ENCODE data around the gene ABCB11. TPM values are rescaled to one million over a fixed set of nuclear protein-coding genes. Genes with fewer than 3 reads are reported as not detected.

The ABCB11 gene
- polyA plus RNA-seq, 3 donors, result not detected

GRCh38 chr2:168995744-168996143 lies 35.4 kb downstream of the ABCB11 start:
- no peak overlapping the region for H2AFZ ChIP-seq (ENCODE audit: insufficient read depth, low read depth, low read length, poor library complexity, severe bottlenecking)
- intact Hi-C loops (cut with micrococcal nuclease), result no loop called here

GRCh38 chr2:168993538-168993937 lies 37.6 kb downstream of the ABCB11 start:
- peaks cover 29 to 43% of the 10 kb centered on the region in 2 donors for H3K4me1 ChIP-seq (ENCODE audit: control insufficient read depth in 1 of 2, insufficient read depth in 2 of 2, low read length in 2 of 2)
- peaks cover 0 to 1% (median 0%) of the 10 kb centered on the region in 7 donors for H3K9me3 Mint-ChIP-seq
- H3K27ac ChIP-seq (ENCODE audit: low read depth in 1 of 2, low read length in 2 of 2), result no peak overlapping the region
- no peak overlapping the region for H3K4me3 ChIP-seq (replicated peaks in 1 of 3; ENCODE audit: low read depth in 2 of 3, low read length in 3 of 3)
- H3K79me2 ChIP-seq (ENCODE audit: insufficient read depth, low read length), result no peaks in the 10 kb centered on the region
- intact Hi-C loops (cut with micrococcal nuclease), result no loop called here
- H3K4me2 ChIP-seq (replicated peaks; ENCODE audit: extremely low read depth, low read length, poor library complexity, severe bottlenecking), result peak overlapping the region; percentile 1
- H3K27me3 Mint-ChIP-seq (ENCODE audit: low read depth in 3 of 3), result peaks cover 0 to 5% (median 1%) of the 10 kb centered on the region in 3 donors
- no peaks in the 10 kb centered on the region for H3K36me3 ChIP-seq (replicated peaks in 1 of 2; ENCODE audit: control insufficient read depth in 1 of 2, insufficient read depth in 2 of 2, low read length in 2 of 2)
- H3K4me3 Mint-ChIP-seq, result no peak overlapping the region
- WGBS (ENCODE audit: insufficient coverage), result no CpG with 5 or more reads among the region's 3 CpGs
- H3K4me1 Mint-ChIP-seq, result peaks cover 39% of the 10 kb centered on the region
- H3K27ac Mint-ChIP-seq, result no peak overlapping the region
- no peak for DNase-seq
- TF ChIP-seq CTCF (IDR thresholded peaks at IDR 0.05), result no peak
- no peaks in the 10 kb centered on the region for H3K9me3 ChIP-seq (replicated peaks in 1 of 2; ENCODE audit: control insufficient read depth in 1 of 2, insufficient read depth in 1 of 2, low read length in 2 of 2)
- H2AFZ ChIP-seq (ENCODE audit: insufficient read depth, low read depth, low read length, poor library complexity, severe bottlenecking), result no peak overlapping the region
- no peak overlapping the region for H3K9ac ChIP-seq (ENCODE audit: insufficient read depth, low read length, poor library complexity, severe bottlenecking)
- H3K27me3 ChIP-seq (ENCODE audit: control insufficient read depth in 2 of 2, insufficient read depth in 2 of 2, low read length in 2 of 2), result peaks cover 0 to 2% of the 10 kb centered on the region in 2 donors
- no peaks in the 10 kb centered on the region for H4K20me1 ChIP-seq (ENCODE audit: insufficient read depth, low read length)
- no peaks in the 10 kb centered on the region for H3K36me3 Mint-ChIP-seq

More at GRCh38 chr2:168995744-168996143, 35.4 kb downstream of the ABCB11 start:
- no peak overlapping the region for H3K4me3 ChIP-seq (replicated peaks in 1 of 3; ENCODE audit: low read depth in 2 of 3, low read length in 3 of 3)
- no peak overlapping the region for H3K4me2 ChIP-seq (replicated peaks; ENCODE audit: extremely low read depth, low read length, poor library complexity, severe bottlenecking)
- H3K4me1 ChIP-seq (ENCODE audit: control insufficient read depth in 1 of 2, insufficient read depth in 2 of 2, low read length in 2 of 2), result peaks cover 29 to 43% of the 10 kb centered on the region in 2 donors
- Mint-ChIP-seq H3K9me3 (no peaks in the 10 kb centered on the region), H3K4me3 (no peak overlapping the region), H3K27ac (no peak overlapping the region), H3K4me1 (peaks cover 38% of the 10 kb centered on the region), H3K27me3 (ENCODE audit: low read depth in 3 of 3) (peaks cover 1 to 11% (median 6%) of the 10 kb centered on the region in 3 donors), H3K36me3 (no peaks in the 10 kb centered on the region)
- no peaks in the 10 kb centered on the region for H3K9me3 ChIP-seq (replicated peaks in 1 of 2; ENCODE audit: control insufficient read depth in 1 of 2, insufficient read depth in 1 of 2, low read length in 2 of 2)
- no peaks in the 10 kb centered on the region for H3K36me3 ChIP-seq (replicated peaks in 1 of 2; ENCODE audit: control insufficient read depth in 1 of 2, insufficient read depth in 2 of 2, low read length in 2 of 2)
- peaks cover 2 to 4% of the 10 kb centered on the region in 2 donors for H3K27me3 ChIP-seq (ENCODE audit: control insufficient read depth in 2 of 2, insufficient read depth in 2 of 2, low read length in 2 of 2)
- H3K27ac ChIP-seq (ENCODE audit: low read depth in 1 of 2, low read length in 2 of 2), result no peak overlapping the region
- DNase-seq, result no peak
- H3K9ac ChIP-seq (ENCODE audit: insufficient read depth, low read length, poor library complexity, severe bottlenecking), result no peak overlapping the region
- no CpG with 5 or more reads among the region's 1 CpG for WGBS (ENCODE audit: insufficient coverage)
- TF ChIP-seq CTCF (IDR thresholded peaks at IDR 0.05), result no peak
- no peaks in the 10 kb centered on the region for H4K20me1 ChIP-seq (ENCODE audit: insufficient read depth, low read length)
- H3K79me2 ChIP-seq (ENCODE audit: insufficient read depth, low read length), result no peaks in the 10 kb centered on the region

All from CD14-positive monocyte (primary cell).